ENCODE measurements around the gene DEFB129. TPM values are rescaled to one million over a fixed set of nuclear protein-coding genes. Genes with fewer than 3 reads are reported as not detected.

DEFB129 gene
- polyA plus RNA-seq, 1 donor (not counting 4 experiments of a cell fraction or from before 2014, with no cell fraction given) = not detected

DNA sequence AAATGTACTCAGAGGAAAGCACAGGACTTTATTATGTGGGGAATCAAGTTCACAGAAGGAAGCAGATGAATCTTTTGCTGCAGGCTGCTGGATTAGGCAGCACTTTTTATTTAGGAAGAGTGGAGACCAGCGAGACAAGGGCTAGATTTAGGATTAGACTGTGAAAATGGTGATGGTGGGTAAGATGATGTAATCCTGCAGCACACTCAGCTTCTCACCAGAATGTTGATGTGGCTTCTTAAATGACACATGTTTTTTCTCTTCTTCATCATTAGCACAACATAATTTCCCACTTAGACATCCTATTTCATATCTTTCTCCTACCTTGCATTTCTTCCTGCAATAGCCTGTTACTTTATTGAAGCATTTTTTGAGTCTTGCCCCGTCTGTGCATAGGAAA is 39.3 kb upstream of the DEFB129 start:
- no peaks in the 10 kb centered on the region for H3K27me3 ChIP-seq (ENCODE audit: control insufficient read depth, extremely low read depth, insufficient read depth, low read length)
- no peak overlapping the region for H3K27ac ChIP-seq (ENCODE audit: control insufficient read depth, insufficient read depth, low read length)
- no peak overlapping the region for H3K4me2 ChIP-seq (ENCODE audit: control insufficient read depth, extremely low read depth, insufficient read depth, low read depth, low read length)
- H3K4me1 ChIP-seq (ENCODE audit: control insufficient read depth, extremely low read depth, insufficient read depth, low read length) = no peaks in the 10 kb centered on the region
- no peak overlapping the region for H3K9ac ChIP-seq (ENCODE audit: control insufficient read depth, extremely low read depth, insufficient read depth, low read length)
- no peak for TF ChIP-seq EZH2 (IDR thresholded peaks at IDR 0.05; ENCODE audit: low read length)
- TF ChIP-seq CTCF (optimal IDR thresholded peaks at IDR 0.05 in 1 of 3, IDR thresholded peaks at IDR 0.05 in 1 of 3, conservative IDR thresholded peaks at IDR 0.05 in 1 of 3; ENCODE audit: extremely low read depth in 1 of 3, insufficient read depth in 2 of 3, low read length in 3 of 3) = no peak
- no peaks in the 10 kb centered on the region for H3K9me3 ChIP-seq (ENCODE audit: control insufficient read depth, low read depth, low read length)
- H4K20me1 ChIP-seq (ENCODE audit: control insufficient read depth, extremely low read depth, insufficient read depth, low read length) = no peaks in the 10 kb centered on the region
- no peaks in the 10 kb centered on the region for H3K9me1 ChIP-seq (ENCODE audit: control insufficient read depth, extremely low read depth, insufficient read depth, low read length)
- H3K36me3 ChIP-seq (ENCODE audit: control insufficient read depth in 2 of 2, extremely low read depth in 1 of 2, insufficient read depth in 2 of 2, low read length in 2 of 2) = no peaks in the 10 kb centered on the region
- no peak overlapping the region for H2AFZ ChIP-seq (ENCODE audit: control insufficient read depth, low read length)
- FAIRE-seq (no peak), DNase-seq (ENCODE audit: low read depth, low spot score) (no peak)
- no peaks in the 10 kb centered on the region for H3K79me2 ChIP-seq (ENCODE audit: control insufficient read depth, insufficient read depth, low read length)
- H3K4me3 ChIP-seq (ENCODE audit: control insufficient read depth in 2 of 3, extremely low read depth in 1 of 3, insufficient read depth in 2 of 3, low read depth in 1 of 3, low read length in 3 of 3) = no peak overlapping the region
- dilution Hi-C loops (cut with MboI; ENCODE audit: extremely low pct_ligation_motif_present, low sequenced_read_pairs) = no loop called here

GRCh38 chr20:189611-190010 is 37.4 kb upstream of the DEFB129 start, which contains the start of gene DEFB128:
Gene DEFB128 (minus strand): TSS chr20:189711. CDS start chr20:189623, 88 bp downstream.
- Histone ChIP-seq H3K4me1 (ENCODE audit: control insufficient read depth, extremely low read depth, insufficient read depth, low read length) (no peaks in the 10 kb centered on the region), H3K9me1 (ENCODE audit: control insufficient read depth, extremely low read depth, insufficient read depth, low read length) (no peaks in the 10 kb centered on the region), H3K27me3 (ENCODE audit: control insufficient read depth, extremely low read depth, insufficient read depth, low read length) (no peaks in the 10 kb centered on the region), H2AFZ (ENCODE audit: control insufficient read depth, low read length) (no peak within 1 kb of the TSS), H3K36me3 (ENCODE audit: control insufficient read depth in 2 of 2, extremely low read depth in 1 of 2, insufficient read depth in 2 of 2, low read length in 2 of 2) (no peaks in the 10 kb centered on the region), H3K79me2 (ENCODE audit: control insufficient read depth, insufficient read depth, low read length) (no peaks in the 10 kb centered on the region), H3K9ac (ENCODE audit: control insufficient read depth, extremely low read depth, insufficient read depth, low read length) (no peak within 1 kb of the TSS), H3K4me2 (ENCODE audit: control insufficient read depth, extremely low read depth, insufficient read depth, low read depth, low read length) (no peak within 1 kb of the TSS), H3K4me3 (ENCODE audit: control insufficient read depth in 2 of 3, extremely low read depth in 1 of 3, insufficient read depth in 2 of 3, low read depth in 1 of 3, low read length in 3 of 3) (no peak within 1 kb of the TSS), H3K27ac (ENCODE audit: control insufficient read depth, insufficient read depth, low read length) (no peak within 1 kb of the TSS), H3K9me3 (ENCODE audit: control insufficient read depth, low read depth, low read length) (no peaks in the 10 kb centered on the region), H4K20me1 (ENCODE audit: control insufficient read depth, extremely low read depth, insufficient read depth, low read length) (no peaks in the 10 kb centered on the region)
- no peak for FAIRE-seq
- no peak for TF ChIP-seq EZH2 (IDR thresholded peaks at IDR 0.05; ENCODE audit: low read length)
- TF ChIP-seq CTCF (optimal IDR thresholded peaks at IDR 0.05 in 1 of 3, IDR thresholded peaks at IDR 0.05 in 1 of 3, conservative IDR thresholded peaks at IDR 0.05 in 1 of 3; ENCODE audit: extremely low read depth in 1 of 3, insufficient read depth in 2 of 3, low read length in 3 of 3) = no peak
- DNase-seq (ENCODE audit: low read depth, low spot score) = no peak
- dilution Hi-C loops (cut with MboI; ENCODE audit: extremely low pct_ligation_motif_present, low sequenced_read_pairs) = no loop called here
